Ishikawa (cell line): ENCODE measurements around the gene CDC20B.

Experiments used
- CEBPB ChIP-seq: IDR thresholded peaks from 2 replicates; pipeline ENCODE4 v1.6.1; 2012
- CREB1 ChIP-seq: IDR thresholded peaks from 2 replicates; pipeline ENCODE4 v1.6.1; 2012; ENCODE audit warnings: low read depth
- EGR1 ChIP-seq: IDR thresholded peaks from 2 replicates; pipeline ENCODE4 v1.6.1; 2012
- EP300 ChIP-seq: IDR thresholded peaks from 2 replicates; pipeline ENCODE4 v1.6.1; 2012; ENCODE audit warnings: borderline replicate concordance
- FOXM1 ChIP-seq: IDR thresholded peaks from 2 replicates; pipeline ENCODE4 v1.6.1; 2012; ENCODE audit warnings: low read depth, borderline replicate concordance
- MAX ChIP-seq: IDR thresholded peaks from 2 replicates; pipeline ENCODE4 v1.6.1; 2012
- NFIC ChIP-seq: IDR thresholded peaks from 2 replicates; pipeline ENCODE4 v1.6.1; 2012
- RAD21 ChIP-seq: IDR thresholded peaks from 2 replicates; pipeline ENCODE4 v1.6.1; 2012; ENCODE audit warnings: low read depth
- REST ChIP-seq: IDR thresholded peaks from 2 replicates; pipeline ENCODE4 v1.6.1; 2012; ENCODE audit warnings: low read depth, mild to moderate bottlenecking
- TAF1 ChIP-seq: IDR thresholded peaks from 2 replicates; pipeline ENCODE4 v1.6.1; 2012; ENCODE audit warnings: low read depth, mild to moderate bottlenecking
- TCF12 ChIP-seq: IDR thresholded peaks from 2 replicates; pipeline ENCODE4 v1.6.1; 2012; ENCODE audit warnings: low read depth
- TEAD4 ChIP-seq: IDR thresholded peaks from 2 replicates; pipeline ENCODE4 v1.6.1; 2012
- USF1 ChIP-seq: IDR thresholded peaks from 2 replicates; pipeline ENCODE4 v1.6.1; 2012
- YY1 ChIP-seq: IDR thresholded peaks from 2 replicates; pipeline ENCODE4 v1.6.1; 2012; ENCODE audit warnings: low read depth
- ZBTB7A ChIP-seq: IDR thresholded peaks from 2 replicates; pipeline ENCODE4 v1.6.1; 2012; ENCODE audit warnings: low read depth

Gene CDC20B

GRCh38 chr5:55159763-55160492 is 13.0 kb downstream of the CDC20B start, which contains the start of gene GPX8:
Gene GPX8, plus strand, starts transcription at chr5:55160171. Its CDS starts 22 bp downstream, at chr5:55160193.
- TF ChIP-seq TEAD4 (peak; percentile 84), NFIC (no peak), ZBTB7A (no peak), USF1 (no peak), TCF12 (no peak; the same call in 1 of the 2 replicates), EP300 (no peak), YY1 (peak; percentile 85), TAF1 (peak; percentile 70; the same call in 1 of the 2 replicates), CREB1 (no peak), EGR1 (no peak), RAD21 (peak; percentile 80), CEBPB (peak; percentile 73), MAX (peak; percentile 47; the same call in 1 of the 2 replicates), REST (no peak), FOXM1 (0 out of 2 replicates have a peak, but pooled peaks have one; percentile 34)

GRCh38 chr5:55154873-55155272 is 18.1 kb downstream of the CDC20B start:
- TF ChIP-seq ZBTB7A (no peak), RAD21 (no peak), USF1 (no peak), MAX (no peak), EP300 (no peak)

GRCh38 chr5:55151923-55152842 is 20.8 kb downstream of the CDC20B start:
- TF ChIP-seq FOXM1 (no peak), REST (no peak), ZBTB7A (no peak), MAX (no peak), CREB1 (no peak), NFIC (no peak), USF1 (no peak), CEBPB (no peak), EP300 (no peak), TCF12 (no peak), TEAD4 (no peak), RAD21 (no peak), TAF1 (no peak), YY1 (no peak)

- no peak for TF ChIP-seq EGR1
- no peak for TF ChIP-seq EP300
- TF ChIP-seq YY1: no peak
- no peak for TF ChIP-seq RAD21
- TF ChIP-seq TCF12: no peak
- no peak for TF ChIP-seq TAF1
- no peak for TF ChIP-seq FOXM1
- no peak for TF ChIP-seq CREB1
- TF ChIP-seq ZBTB7A: no peak
- TF ChIP-seq TEAD4: no peak
- no peak for TF ChIP-seq NFIC
- TF ChIP-seq CEBPB: no peak
- no peak for TF ChIP-seq MAX
- no peak for TF ChIP-seq REST
- TF ChIP-seq USF1: no peak
Measured at GRCh38 chr5:55149308-55149795, 23.6 kb downstream of the CDC20B start.
